NCI-H2196 treated with DMSO at 0.1 percent for 48 hours (cell line): ENCODE measurements around the gene CHD3.
"Not testable (repeated sequence)": the region's sequence is repeated elsewhere in the genome, so short reads cannot be mapped to it uniquely, and the experiment has no call there.

ENCODE experiments used
- DNase-seq: peaks from one replicate; lab custom pipeline; 2025; ENCODE audit not compliant: unreplicated experiment; lab: John Stamatoyannopoulos, UW

CHD3 gene

GRCh38 chr17:7930841-7931631 lies 42.4 kb downstream of the CHD3 start:
- DNase-seq = no peak

GRCh38 chr17:7931709-7932482 lies 43.3 kb downstream of the CHD3 start, which contains the start of the genes CNTROB and TRAPPC1:
Gene CNTROB, plus strand, starts transcription at chr17:7932206. Its CDS starts 874 bp downstream, at chr17:7933080.
Gene TRAPPC1, minus strand, starts transcription at chr17:7931946. Its CDS starts 117 bp downstream, at chr17:7931829.
- peak; percentile 84 for DNase-seq

GRCh38 chr17:7932483-7932891 lies 43.9 kb downstream of the CHD3 start:
- no peak for DNase-seq

GRCh38 chr17:7932949-7933348 lies 44.4 kb downstream of the CHD3 start:
- DNase-seq = no peak

- DNase-seq = no peak
These were observed 47.3 kb downstream of the CHD3 start for GRCh38 chr17:7935859-7936258.

- DNase-seq = no peak
These were observed 51.4 kb downstream of the CHD3 start for GRCh38 chr17:7940034-7940433.

GRCh38 chr17:7940743-7941142 lies 52.2 kb downstream of the CHD3 start:
- no peak for DNase-seq

- no peak for DNase-seq
These were observed 54.7 kb downstream of the CHD3 start for GRCh38 chr17:7943291-7943690.

- no peak for DNase-seq
These were observed 55.7 kb downstream of the CHD3 start for GRCh38 chr17:7944326-7944725.

- no peak for DNase-seq
These were observed 57.1 kb downstream of the CHD3 start for GRCh38 chr17:7945651-7946050.

GRCh38 chr17:7946441-7946840 lies 57.9 kb downstream of the CHD3 start:
- no peak for DNase-seq

- DNase-seq = no peak
These were observed 59.1 kb downstream of the CHD3 start for GRCh38 chr17:7947651-7948050.

GRCh38 chr17:7950578-7950977 lies 62.0 kb downstream of the CHD3 start:
- no peak for DNase-seq

GRCh38 chr17:7951143-7951792 lies 62.7 kb downstream of the CHD3 start:
- DNase-seq = no peak

- not testable (repeated sequence) for DNase-seq
These were observed 64.7 kb downstream of the CHD3 start for GRCh38 chr17:7953266-7953665.

GRCh38 chr17:7955414-7956227 lies 67.0 kb downstream of the CHD3 start:
- no peak for DNase-seq

- DNase-seq = no peak
These were observed 67.8 kb downstream of the CHD3 start for GRCh38 chr17:7956228-7956965.

GRCh38 chr17:7959503-7960253 lies 71.1 kb downstream of the CHD3 start:
- DNase-seq = no peak

GRCh38 chr17:7961421-7961820 lies 72.8 kb downstream of the CHD3 start:
- DNase-seq = no peak
